ENCODE results near the gene CLEC5A.

CLEC5A gene

GRCh38 chr7:141891336-141891735 is 55.4 kb downstream of the CLEC5A start:
- Histone ChIP-seq H3K36me3 (ENCODE audit: insufficient read depth) (no peaks in the 10 kb centered on the region), H3K27ac (no peak overlapping the region), H4K20me1 (ENCODE audit: insufficient read depth) (no peaks in the 10 kb centered on the region), H2AFZ (ENCODE audit: low read depth) (no peak overlapping the region), H3K4me1 (ENCODE audit: low read depth, poor library complexity, severe bottlenecking) (no peaks in the 10 kb centered on the region), H3K79me2 (ENCODE audit: insufficient read depth, low read depth) (no peaks in the 10 kb centered on the region), H3K9ac (no peak overlapping the region), H3K27me3 (ENCODE audit: insufficient read depth, low read depth) (no peaks in the 10 kb centered on the region), H3K4me2 (no peak overlapping the region), H3K4me3 (IDR thresholded peaks at IDR 0.05; ENCODE audit: insufficient read depth, low read depth, low read length) (no peak overlapping the region)
- TF ChIP-seq, protein P1, sequence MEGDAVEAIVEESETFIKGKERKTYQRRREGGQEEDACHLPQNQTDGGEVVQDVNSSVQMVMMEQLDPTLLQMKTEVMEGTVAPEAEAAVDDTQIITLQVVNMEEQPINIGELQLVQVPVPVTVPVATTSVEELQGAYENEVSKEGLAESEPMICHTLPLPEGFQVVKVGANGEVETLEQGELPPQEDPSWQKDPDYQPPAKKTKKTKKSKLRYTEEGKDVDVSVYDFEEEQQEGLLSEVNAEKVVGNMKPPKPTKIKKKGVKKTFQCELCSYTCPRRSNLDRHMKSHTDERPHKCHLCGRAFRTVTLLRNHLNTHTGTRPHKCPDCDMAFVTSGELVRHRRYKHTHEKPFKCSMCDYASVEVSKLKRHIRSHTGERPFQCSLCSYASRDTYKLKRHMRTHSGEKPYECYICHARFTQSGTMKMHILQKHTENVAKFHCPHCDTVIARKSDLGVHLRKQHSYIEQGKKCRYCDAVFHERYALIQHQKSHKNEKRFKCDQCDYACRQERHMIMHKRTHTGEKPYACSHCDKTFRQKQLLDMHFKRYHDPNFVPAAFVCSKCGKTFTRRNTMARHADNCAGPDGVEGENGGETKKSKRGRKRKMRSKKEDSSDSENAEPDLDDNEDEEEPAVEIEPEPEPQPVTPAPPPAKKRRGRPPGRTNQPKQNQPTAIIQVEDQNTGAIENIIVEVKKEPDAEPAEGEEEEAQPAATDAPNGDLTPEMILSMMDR (conservative IDR thresholded peaks at IDR 0.05; ENCODE audit: low read depth, low read length), result no peak

GRCh38 chr7:141889321-141889720 is 57.5 kb downstream of the CLEC5A start:
- H3K4me3 ChIP-seq (IDR thresholded peaks at IDR 0.05; ENCODE audit: insufficient read depth, low read depth, low read length), result no peak overlapping the region
- H3K9ac ChIP-seq, result no peak overlapping the region
- TF ChIP-seq, protein P1 (conservative IDR thresholded peaks at IDR 0.05; ENCODE audit: low read depth, low read length), result no peak
- no peak overlapping the region for H3K27ac ChIP-seq
- no peak overlapping the region for H2AFZ ChIP-seq (ENCODE audit: low read depth)
- H3K27me3 ChIP-seq (ENCODE audit: insufficient read depth, low read depth), result no peaks in the 10 kb centered on the region
- H3K79me2 ChIP-seq (ENCODE audit: insufficient read depth, low read depth), result no peaks in the 10 kb centered on the region
- no peaks in the 10 kb centered on the region for H3K36me3 ChIP-seq (ENCODE audit: insufficient read depth)
- no peak overlapping the region for H3K4me2 ChIP-seq
- H4K20me1 ChIP-seq (ENCODE audit: insufficient read depth), result no peaks in the 10 kb centered on the region
- H3K4me1 ChIP-seq (ENCODE audit: low read depth, poor library complexity, severe bottlenecking), result no peaks in the 10 kb centered on the region

DNA sequence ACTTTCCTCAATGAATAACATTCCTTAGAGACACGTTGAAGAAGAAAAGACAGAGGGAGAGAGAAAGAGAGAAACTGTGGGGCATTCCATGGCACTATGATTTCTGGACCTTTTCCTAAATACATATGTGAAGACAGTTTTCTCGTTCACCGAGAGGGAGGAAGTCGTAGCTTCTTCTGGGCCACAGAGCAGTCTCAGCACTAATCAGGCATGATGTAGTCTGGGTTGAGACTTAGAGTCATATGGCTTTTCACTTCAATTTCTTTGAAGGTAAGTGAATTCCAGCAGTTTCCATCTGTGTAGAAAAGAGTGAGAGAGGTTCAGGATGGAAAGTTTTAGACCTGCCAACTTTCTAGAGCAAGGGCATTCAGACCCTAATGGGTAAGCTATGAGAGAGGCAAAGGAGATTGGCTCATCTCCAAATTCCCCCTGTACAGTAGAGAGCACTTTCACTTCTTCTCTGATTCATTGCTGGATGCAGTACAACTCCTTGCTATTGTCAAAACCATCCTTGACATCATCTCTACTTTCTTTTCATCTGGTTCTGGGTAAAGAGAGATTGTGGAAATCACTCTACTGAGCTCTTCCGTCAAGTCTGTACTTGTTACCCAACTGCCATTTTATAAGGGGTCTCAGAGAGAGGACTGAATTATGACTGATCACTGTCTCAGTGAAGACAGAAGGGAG is 62.1 kb downstream of the CLEC5A start:
- Histone ChIP-seq H3K79me2 (ENCODE audit: insufficient read depth, low read depth) (no peaks in the 10 kb centered on the region), H3K4me1 (ENCODE audit: low read depth, poor library complexity, severe bottlenecking) (no peaks in the 10 kb centered on the region), H4K20me1 (ENCODE audit: insufficient read depth) (no peaks in the 10 kb centered on the region), H3K9ac (no peak overlapping the region), H3K27me3 (ENCODE audit: insufficient read depth, low read depth) (no peaks in the 10 kb centered on the region), H3K27ac (no peak overlapping the region), H3K4me3 (IDR thresholded peaks at IDR 0.05; ENCODE audit: insufficient read depth, low read depth, low read length) (no peak overlapping the region), H3K36me3 (ENCODE audit: insufficient read depth) (no peaks in the 10 kb centered on the region), H3K4me2 (no peak overlapping the region), H2AFZ (ENCODE audit: low read depth) (no peak overlapping the region)
- TF ChIP-seq, protein P1 (conservative IDR thresholded peaks at IDR 0.05; ENCODE audit: low read depth, low read length), result no peak

DNA sequence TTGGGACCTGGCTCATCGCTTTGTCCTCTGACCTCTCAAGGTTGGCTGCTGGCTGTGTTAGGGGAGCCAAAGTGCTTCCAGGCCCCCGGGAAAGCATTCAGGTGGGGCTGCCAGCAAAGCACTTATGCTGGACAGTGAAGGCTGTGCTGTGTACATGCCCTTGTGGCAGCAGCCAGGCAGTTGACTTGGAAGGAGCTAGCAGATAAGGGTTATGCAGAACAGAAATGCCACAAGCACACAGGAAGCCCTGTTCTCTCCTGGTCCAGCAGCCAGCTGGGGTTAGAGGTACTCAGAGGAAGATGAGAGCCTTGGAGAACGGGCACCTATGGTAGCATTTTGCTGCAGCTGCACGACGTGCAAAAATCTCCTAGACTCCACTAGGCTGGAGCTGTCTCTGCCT is 65.8 kb downstream of the CLEC5A start:
- H3K36me3 ChIP-seq (ENCODE audit: insufficient read depth), result no peaks in the 10 kb centered on the region
- no peak overlapping the region for H3K4me3 ChIP-seq (IDR thresholded peaks at IDR 0.05; ENCODE audit: insufficient read depth, low read depth, low read length)
- H3K79me2 ChIP-seq (ENCODE audit: insufficient read depth, low read depth), result no peaks in the 10 kb centered on the region
- TF ChIP-seq, protein P1 (conservative IDR thresholded peaks at IDR 0.05; ENCODE audit: low read depth, low read length), result no peak
- H3K4me1 ChIP-seq (ENCODE audit: low read depth, poor library complexity, severe bottlenecking), result no peaks in the 10 kb centered on the region
- H3K27ac ChIP-seq, result no peak overlapping the region
- H3K9ac ChIP-seq, result no peak overlapping the region
- no peak overlapping the region for H2AFZ ChIP-seq (ENCODE audit: low read depth)
- no peak overlapping the region for H3K4me2 ChIP-seq
- no peaks in the 10 kb centered on the region for H4K20me1 ChIP-seq (ENCODE audit: insufficient read depth)
- no peaks in the 10 kb centered on the region for H3K27me3 ChIP-seq (ENCODE audit: insufficient read depth, low read depth)
